Measurements from ENCODE around the gene SLCO4A1. TPM values are rescaled to one million over a fixed set of nuclear protein-coding genes. Genes with fewer than 3 reads are reported as not detected.

The SLCO4A1 gene
- total RNA-seq, 1 donor from 2014 or later, result 63.3 TPM

DNA sequence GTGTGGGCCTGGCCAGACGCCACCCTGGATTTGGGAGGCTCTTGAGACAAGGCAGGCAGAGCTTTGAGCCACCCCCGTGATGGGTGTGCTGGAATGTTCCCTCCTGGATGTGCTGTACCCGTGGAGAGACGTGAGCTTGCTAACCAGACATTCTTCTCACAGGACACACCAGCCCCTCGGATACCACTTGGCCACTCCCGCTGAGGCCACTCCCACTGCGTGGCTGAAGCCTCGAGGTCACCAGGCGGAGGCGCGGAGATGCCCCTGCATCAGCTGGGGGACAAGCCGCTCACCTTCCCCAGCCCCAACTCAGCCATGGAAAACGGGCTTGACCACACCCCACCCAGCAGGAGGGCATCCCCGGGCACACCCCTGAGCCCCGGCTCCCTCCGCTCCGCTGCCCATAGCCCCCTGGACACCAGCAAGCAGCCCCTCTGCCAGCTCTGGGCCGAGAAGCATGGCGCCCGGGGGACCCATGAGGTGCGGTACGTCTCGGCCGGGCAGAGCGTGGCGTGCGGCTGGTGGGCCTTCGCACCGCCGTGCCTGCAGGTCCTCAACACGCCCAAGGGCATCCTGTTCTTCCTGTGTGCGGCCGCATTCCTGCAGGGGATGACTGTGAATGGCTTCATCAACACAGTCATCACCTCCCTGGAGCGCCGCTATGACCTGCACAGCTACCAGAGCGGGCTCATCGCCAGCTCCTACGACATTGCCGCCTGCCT, 14.1 kb downstream of the SLCO4A1 start:
- Histone ChIP-seq H3K36me3 (no peaks in the 10 kb centered on the region), H3K27ac (no peak overlapping the region), H3K27me3 (no peaks in the 10 kb centered on the region), H3K9me3 (no peaks in the 10 kb centered on the region), H3K4me1 (peaks cover 16% of the 10 kb centered on the region), H3K4me3 (no peak overlapping the region)
- DNase-seq, result no peak
- TF ChIP-seq, protein P1, sequence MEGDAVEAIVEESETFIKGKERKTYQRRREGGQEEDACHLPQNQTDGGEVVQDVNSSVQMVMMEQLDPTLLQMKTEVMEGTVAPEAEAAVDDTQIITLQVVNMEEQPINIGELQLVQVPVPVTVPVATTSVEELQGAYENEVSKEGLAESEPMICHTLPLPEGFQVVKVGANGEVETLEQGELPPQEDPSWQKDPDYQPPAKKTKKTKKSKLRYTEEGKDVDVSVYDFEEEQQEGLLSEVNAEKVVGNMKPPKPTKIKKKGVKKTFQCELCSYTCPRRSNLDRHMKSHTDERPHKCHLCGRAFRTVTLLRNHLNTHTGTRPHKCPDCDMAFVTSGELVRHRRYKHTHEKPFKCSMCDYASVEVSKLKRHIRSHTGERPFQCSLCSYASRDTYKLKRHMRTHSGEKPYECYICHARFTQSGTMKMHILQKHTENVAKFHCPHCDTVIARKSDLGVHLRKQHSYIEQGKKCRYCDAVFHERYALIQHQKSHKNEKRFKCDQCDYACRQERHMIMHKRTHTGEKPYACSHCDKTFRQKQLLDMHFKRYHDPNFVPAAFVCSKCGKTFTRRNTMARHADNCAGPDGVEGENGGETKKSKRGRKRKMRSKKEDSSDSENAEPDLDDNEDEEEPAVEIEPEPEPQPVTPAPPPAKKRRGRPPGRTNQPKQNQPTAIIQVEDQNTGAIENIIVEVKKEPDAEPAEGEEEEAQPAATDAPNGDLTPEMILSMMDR (IDR thresholded peaks at IDR 0.05), result no peak
- intact Hi-C loops (cut with DNase I), result no loop called here
- no peak for ATAC-seq

DNA sequence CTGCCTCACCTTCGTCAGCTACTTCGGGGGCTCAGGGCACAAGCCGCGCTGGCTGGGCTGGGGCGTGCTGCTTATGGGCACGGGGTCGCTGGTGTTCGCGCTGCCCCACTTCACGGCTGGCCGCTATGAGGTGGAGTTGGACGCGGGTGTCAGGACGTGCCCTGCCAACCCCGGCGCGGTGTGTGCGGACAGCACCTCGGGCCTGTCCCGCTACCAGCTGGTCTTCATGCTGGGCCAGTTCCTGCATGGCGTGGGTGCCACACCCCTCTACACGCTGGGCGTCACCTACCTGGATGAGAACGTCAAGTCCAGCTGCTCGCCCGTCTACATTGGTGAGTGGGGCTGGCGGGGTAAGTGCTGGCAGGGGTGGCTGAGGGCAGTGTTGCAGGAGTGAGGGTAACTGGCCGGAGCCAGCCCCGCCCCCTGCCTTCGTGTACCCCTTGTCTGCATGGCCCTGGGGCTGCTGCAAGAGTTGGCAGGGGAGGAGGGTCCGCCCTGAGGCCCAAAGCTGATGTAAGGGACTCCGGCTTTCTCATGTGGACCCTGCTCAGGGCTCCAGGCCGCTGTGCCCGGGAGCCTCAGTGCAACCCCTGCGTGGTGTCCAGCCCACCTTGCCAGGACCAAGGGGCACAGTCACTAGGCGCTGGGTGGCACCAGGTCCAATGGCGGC, 14.8 kb downstream of the SLCO4A1 start:
- H3K27me3 ChIP-seq, result no peaks in the 10 kb centered on the region

DNA sequence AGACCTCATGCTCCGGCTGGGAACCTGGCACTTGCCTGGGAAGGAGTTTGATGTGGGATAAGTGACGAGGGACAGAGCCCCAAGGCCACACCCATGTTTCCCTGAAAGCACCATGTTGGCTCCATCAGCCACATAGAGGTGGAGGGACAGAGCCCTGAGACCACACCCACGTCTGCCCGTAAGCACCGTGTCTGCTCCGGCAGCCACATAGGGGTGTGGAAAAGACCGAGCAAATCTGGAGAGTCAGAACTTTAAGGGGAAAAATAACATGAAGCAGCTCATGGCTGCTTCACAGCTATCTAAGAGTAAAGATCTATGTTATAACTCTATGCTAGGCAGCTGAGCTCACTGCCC, 15.3 kb downstream of the SLCO4A1 start:
- no peak for DNase-seq
- no peaks in the 10 kb centered on the region for H3K36me3 ChIP-seq
- ATAC-seq, result no peak

More for the DNA sequence above, 14.8 kb downstream of the SLCO4A1 start:
- H3K36me3 ChIP-seq, result no peaks in the 10 kb centered on the region
- DNase-seq (no peak), ATAC-seq (no peak)
- peaks cover 12% of the 10 kb centered on the region for H3K4me1 ChIP-seq
- intact Hi-C loops (cut with DNase I), result no loop called here
- no peaks in the 10 kb centered on the region for H3K9me3 ChIP-seq
- no peak overlapping the region for H3K27ac ChIP-seq
- H3K4me3 ChIP-seq, result no peak overlapping the region
- TF ChIP-seq, protein P1 (IDR thresholded peaks at IDR 0.05), result no peak

DNA sequence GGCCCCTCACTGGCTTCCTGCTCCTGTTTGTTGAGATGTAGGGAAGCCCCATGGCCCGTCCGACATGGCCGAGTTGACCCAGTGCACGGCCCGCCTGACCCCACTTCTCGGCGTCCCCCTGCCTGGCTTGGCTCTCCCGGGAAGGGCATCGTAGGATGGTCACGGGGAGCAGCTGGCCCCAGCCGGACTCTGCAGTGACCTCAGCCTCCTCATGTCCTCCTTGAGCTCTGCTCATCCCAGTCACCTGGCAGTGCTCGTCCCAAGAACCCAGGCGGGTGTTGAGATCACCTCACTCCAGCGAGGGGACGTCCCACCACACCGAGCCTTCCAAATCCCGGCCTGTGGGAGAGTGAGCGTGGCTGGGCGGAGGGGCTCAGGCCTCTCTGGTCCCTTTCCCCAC, 15.7 kb downstream of the SLCO4A1 start:
- no peaks in the 10 kb centered on the region for H3K27me3 ChIP-seq
- H3K4me3 ChIP-seq, result no peak overlapping the region
- H3K36me3 ChIP-seq, result no peaks in the 10 kb centered on the region
- TF ChIP-seq, protein P1 (IDR thresholded peaks at IDR 0.05), result no peak
- H3K27ac ChIP-seq, result no peak overlapping the region
- no peak for DNase-seq
- ATAC-seq, result no peak
- H3K9me3 ChIP-seq, result no peaks in the 10 kb centered on the region
- peaks cover 6% of the 10 kb centered on the region for H3K4me1 ChIP-seq
- intact Hi-C loops (cut with DNase I), result no loop called here

More for the DNA sequence above, 15.3 kb downstream of the SLCO4A1 start:
- TF ChIP-seq, protein P1 (IDR thresholded peaks at IDR 0.05), result no peak
- intact Hi-C loops (cut with DNase I), result no loop called here
- Histone ChIP-seq H3K4me3 (no peak overlapping the region), H3K4me1 (peaks cover 10% of the 10 kb centered on the region), H3K27ac (no peak overlapping the region), H3K9me3 (no peaks in the 10 kb centered on the region), H3K27me3 (no peaks in the 10 kb centered on the region)

DNA sequence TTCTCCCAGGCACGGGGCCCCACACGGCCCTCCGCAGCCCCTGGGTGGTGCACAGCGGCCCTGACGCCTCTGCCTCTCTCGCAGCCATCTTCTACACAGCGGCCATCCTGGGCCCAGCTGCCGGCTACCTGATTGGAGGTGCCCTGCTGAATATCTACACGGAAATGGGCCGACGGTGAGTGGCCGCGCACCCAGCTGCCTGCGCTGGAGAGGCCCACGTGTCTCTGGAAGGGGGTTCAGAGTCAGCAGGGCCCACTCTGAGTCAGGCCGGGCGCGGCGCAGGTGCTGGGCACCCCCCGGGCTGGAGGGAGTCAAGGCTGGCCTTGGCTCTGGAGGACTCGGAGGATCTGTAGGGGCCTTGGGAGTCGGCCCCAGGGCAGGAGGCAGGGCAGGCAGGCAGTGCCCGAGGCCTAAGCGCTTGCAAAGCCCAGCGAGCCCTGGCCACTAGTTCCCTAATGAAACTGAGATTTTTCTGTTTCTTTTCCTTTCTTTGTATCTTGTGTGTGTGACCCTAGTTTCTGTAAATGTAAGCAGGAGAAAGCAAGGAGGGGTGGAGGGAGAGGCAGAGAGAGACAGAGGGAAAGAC, 16.4 kb downstream of the SLCO4A1 start:
- H3K4me1 ChIP-seq, result no peaks in the 10 kb centered on the region
- ATAC-seq (no peak), DNase-seq (no peak)
- no peaks in the 10 kb centered on the region for H3K9me3 ChIP-seq
- intact Hi-C loops (cut with DNase I), result no loop called here
- TF ChIP-seq, protein P1 (IDR thresholded peaks at IDR 0.05), result no peak
- no peak overlapping the region for H3K27ac ChIP-seq
- H3K27me3 ChIP-seq, result no peaks in the 10 kb centered on the region
- H3K36me3 ChIP-seq, result no peaks in the 10 kb centered on the region
- H3K4me3 ChIP-seq, result no peak overlapping the region

Data from upper lobe of right lung (tissue), 1 donor.